ENCODE results near the gene VAMP8. TPM values are rescaled to one million over a fixed set of nuclear protein-coding genes. Genes with fewer than 3 reads are reported as not detected.

Gene VAMP8
- total and polyA plus RNA-seq, 2 donors (not counting 1 experiment from before 2014, with no cell fraction given) = 2.3 to 80.6 TPM

- Histone ChIP-seq H3K4me3 (replicated peaks in 1 of 4; ENCODE audit: control extremely low read depth in 1 of 4, insufficient read depth in 1 of 4, low read depth in 3 of 4, low read length in 4 of 4) (peak within 1 kb of the TSS; percentile 77 to 94 (median 92)), H2AFZ (ENCODE audit: low read length) (peak within 1 kb of the TSS; percentile 97), H3K9me3 (ENCODE audit: control insufficient read depth, insufficient read depth, low read depth, low read length) (no peaks in the 10 kb centered on the region), H4K20me1 (ENCODE audit: control insufficient read depth, extremely low read depth, insufficient read depth, low read length) (no peaks in the 10 kb centered on the region), H3K27me3 (ENCODE audit: control insufficient read depth, insufficient read depth, low read length) (no peaks in the 10 kb centered on the region), H3K36me3 (ENCODE audit: control insufficient read depth, insufficient read depth, low read length) (peaks cover 8% of the 10 kb centered on the region), H3K4me1 (ENCODE audit: control insufficient read depth, extremely low read depth, insufficient read depth, low read length) (peaks cover 3% of the 10 kb centered on the region), H3K4me2 (ENCODE audit: extremely low read depth, insufficient read depth, low read length) (peak within 1 kb of the TSS; percentile 96), H3K9ac (ENCODE audit: insufficient read depth, low read length) (peak within 1 kb of the TSS; percentile 66), H3K27ac (ENCODE audit: insufficient read depth, low read length) (peak within 1 kb of the TSS; percentile 79), H3K79me2 (ENCODE audit: control insufficient read depth, insufficient read depth, low read length) (peaks cover 26% of the 10 kb centered on the region)
- TF ChIP-seq CTCF (conservative IDR thresholded peaks at IDR 0.05 in 1 of 2, IDR thresholded peaks at IDR 0.05 in 1 of 2; ENCODE audit: low read depth in 1 of 2, low read length in 2 of 2) (no peak), EZH2 (IDR thresholded peaks at IDR 0.05; ENCODE audit: low read length, missing control alignments) (no peak)
- peak; percentile 92 to 95 for DNase-seq (ENCODE audit: low read depth in 2 of 2)
Observed at GRCh38 chr2:85561280-85562212, 15.8 kb upstream of the VAMP8 start, which contains the start of gene GGCX. Gene GGCX, minus strand, starts transcription at chr2:85561493. Its CDS starts 65 bp downstream, at chr2:85561428.

- H3K4me1 ChIP-seq (ENCODE audit: control insufficient read depth, extremely low read depth, insufficient read depth, low read length) = peaks cover 3% of the 10 kb centered on the region
- H3K4me3 ChIP-seq (replicated peaks in 1 of 4; ENCODE audit: control extremely low read depth in 1 of 4, insufficient read depth in 1 of 4, low read depth in 3 of 4, low read length in 4 of 4) = no peak overlapping the region
- H4K20me1 ChIP-seq (ENCODE audit: control insufficient read depth, extremely low read depth, insufficient read depth, low read length) = no peaks in the 10 kb centered on the region
- H3K27ac ChIP-seq (ENCODE audit: insufficient read depth, low read length) = no peak overlapping the region
- H2AFZ ChIP-seq (ENCODE audit: low read length) = peak overlapping the region; percentile 30
- H3K79me2 ChIP-seq (ENCODE audit: control insufficient read depth, insufficient read depth, low read length) = peaks cover 13% of the 10 kb centered on the region
- no peaks in the 10 kb centered on the region for H3K36me3 ChIP-seq (ENCODE audit: control insufficient read depth, insufficient read depth, low read length)
- TF ChIP-seq EZH2 (IDR thresholded peaks at IDR 0.05; ENCODE audit: low read length, missing control alignments) (no peak), CTCF (conservative IDR thresholded peaks at IDR 0.05 in 1 of 2, IDR thresholded peaks at IDR 0.05 in 1 of 2; ENCODE audit: low read depth in 1 of 2, low read length in 2 of 2) (no peak)
- H3K27me3 ChIP-seq (ENCODE audit: control insufficient read depth, insufficient read depth, low read length) = no peaks in the 10 kb centered on the region
- H3K9me3 ChIP-seq (ENCODE audit: control insufficient read depth, insufficient read depth, low read depth, low read length) = no peaks in the 10 kb centered on the region
- DNase-seq (ENCODE audit: low read depth in 2 of 2) = no peak
- H3K4me2 ChIP-seq (ENCODE audit: extremely low read depth, insufficient read depth, low read length) = no peak overlapping the region
- no peak overlapping the region for H3K9ac ChIP-seq (ENCODE audit: insufficient read depth, low read length)
Observed at GRCh38 chr2:85564144-85564563, 13.2 kb upstream of the VAMP8 start.

- TF ChIP-seq EZH2 (IDR thresholded peaks at IDR 0.05; ENCODE audit: low read length, missing control alignments) (no peak), CTCF (conservative IDR thresholded peaks at IDR 0.05 in 1 of 2, IDR thresholded peaks at IDR 0.05 in 1 of 2; ENCODE audit: low read depth in 1 of 2, low read length in 2 of 2) (no peak)
- no peaks in the 10 kb centered on the region for H3K9me3 ChIP-seq (ENCODE audit: control insufficient read depth, insufficient read depth, low read depth, low read length)
- no peak overlapping the region for H3K27ac ChIP-seq (ENCODE audit: insufficient read depth, low read length)
Observed at GRCh38 chr2:85566265-85566664, 11.1 kb upstream of the VAMP8 start.

More at GRCh38 chr2:85566265-85566664, 11.1 kb upstream of the VAMP8 start:
- no peaks in the 10 kb centered on the region for H3K36me3 ChIP-seq (ENCODE audit: control insufficient read depth, insufficient read depth, low read length)
- no peak overlapping the region for H3K9ac ChIP-seq (ENCODE audit: insufficient read depth, low read length)
- H4K20me1 ChIP-seq (ENCODE audit: control insufficient read depth, extremely low read depth, insufficient read depth, low read length) = no peaks in the 10 kb centered on the region
- no peak overlapping the region for H3K4me3 ChIP-seq (replicated peaks in 1 of 4; ENCODE audit: control extremely low read depth in 1 of 4, insufficient read depth in 1 of 4, low read depth in 3 of 4, low read length in 4 of 4)
- no peak overlapping the region for H2AFZ ChIP-seq (ENCODE audit: low read length)
- DNase-seq (ENCODE audit: low read depth in 2 of 2) = no peak
- H3K4me1 ChIP-seq (ENCODE audit: control insufficient read depth, extremely low read depth, insufficient read depth, low read length) = no peaks in the 10 kb centered on the region
- peaks cover 3% of the 10 kb centered on the region for H3K27me3 ChIP-seq (ENCODE audit: control insufficient read depth, insufficient read depth, low read length)
- H3K4me2 ChIP-seq (ENCODE audit: extremely low read depth, insufficient read depth, low read length) = no peak overlapping the region
- H3K79me2 ChIP-seq (ENCODE audit: control insufficient read depth, insufficient read depth, low read length) = no peaks in the 10 kb centered on the region
